NB4 (cell line): ENCODE measurements around the gene NRXN3.

Experiments used
- MAX ChIP-seq: IDR thresholded peaks from 2 replicates; pipeline ENCODE4 v1.6.1; 2011; ENCODE audit warnings: low read depth, low read length
- MYC ChIP-seq: IDR thresholded peaks from 2 replicates; pipeline ENCODE4 v1.6.1; 2011; ENCODE audit warnings: low read depth, low read length
- POLR2A ChIP-seq: IDR thresholded peaks from 2 replicates; pipeline ENCODE4 v1.6.1; 2011; ENCODE audit warnings: mild to moderate bottlenecking; ENCODE audit not compliant: insufficient read length; ENCODE audit errors: extremely low read depth
- TF ChIP-seq, protein P1 (sequence below): IDR thresholded peaks from one replicate; pipeline ENCODE4 v1.5.1; 2012; ENCODE audit warnings: low read depth, low read length

DNA sequence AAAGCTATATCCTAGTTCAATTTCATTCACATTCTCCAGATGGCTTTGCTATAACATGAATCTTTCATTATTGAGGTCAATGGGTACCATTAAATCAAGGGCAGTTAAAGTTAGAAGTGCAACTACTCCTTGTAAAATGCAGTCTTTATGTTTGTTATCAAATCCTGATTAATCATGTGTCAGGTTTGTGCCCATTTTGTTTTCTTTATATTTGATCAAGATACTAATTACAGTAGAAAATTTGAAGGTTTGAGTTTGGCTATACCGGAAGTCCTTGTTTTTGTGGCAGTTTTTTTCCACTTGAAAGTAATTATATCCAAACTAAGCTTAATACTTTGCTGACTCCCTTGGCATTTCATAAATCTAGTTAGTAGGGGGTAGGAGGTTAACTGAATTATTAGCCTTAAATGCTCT, 1528.1 kb downstream of the NRXN3 start:
- TF ChIP-seq POLR2A, result no peak
- TF ChIP-seq, protein P1, sequence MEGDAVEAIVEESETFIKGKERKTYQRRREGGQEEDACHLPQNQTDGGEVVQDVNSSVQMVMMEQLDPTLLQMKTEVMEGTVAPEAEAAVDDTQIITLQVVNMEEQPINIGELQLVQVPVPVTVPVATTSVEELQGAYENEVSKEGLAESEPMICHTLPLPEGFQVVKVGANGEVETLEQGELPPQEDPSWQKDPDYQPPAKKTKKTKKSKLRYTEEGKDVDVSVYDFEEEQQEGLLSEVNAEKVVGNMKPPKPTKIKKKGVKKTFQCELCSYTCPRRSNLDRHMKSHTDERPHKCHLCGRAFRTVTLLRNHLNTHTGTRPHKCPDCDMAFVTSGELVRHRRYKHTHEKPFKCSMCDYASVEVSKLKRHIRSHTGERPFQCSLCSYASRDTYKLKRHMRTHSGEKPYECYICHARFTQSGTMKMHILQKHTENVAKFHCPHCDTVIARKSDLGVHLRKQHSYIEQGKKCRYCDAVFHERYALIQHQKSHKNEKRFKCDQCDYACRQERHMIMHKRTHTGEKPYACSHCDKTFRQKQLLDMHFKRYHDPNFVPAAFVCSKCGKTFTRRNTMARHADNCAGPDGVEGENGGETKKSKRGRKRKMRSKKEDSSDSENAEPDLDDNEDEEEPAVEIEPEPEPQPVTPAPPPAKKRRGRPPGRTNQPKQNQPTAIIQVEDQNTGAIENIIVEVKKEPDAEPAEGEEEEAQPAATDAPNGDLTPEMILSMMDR, result no peak
- TF ChIP-seq MYC, result no peak
- no peak for TF ChIP-seq MAX
